Lower leg skin (tissue), 4 donors: ENCODE results near the gene PLXNC1. TPM values are rescaled to one million over a fixed set of nuclear protein-coding genes. Genes with fewer than 3 reads are reported as not detected.

Experiments used
- DNase-seq, 2 donors: peaks; one replicate each; pipeline ENCODE4 v3.0.0-alpha.2; 2019; ENCODE audit warnings: low spot score in 2 of 2
- H3K4me3 ChIP-seq: fragments of 200-600 bp; sonication (generic); 2 replicates; pipeline ENCODE4 v1.5.1; 2017; ENCODE audit warnings: mild to moderate bottlenecking, low read depth; ENCODE audit not compliant: poor library complexity, severe bottlenecking
- CTCF ChIP-seq, 3 donors: fragments of 450-650 bp; IDR thresholded peaks; one replicate each; pipeline ENCODE4 v1.5.1; 2016; ENCODE audit warnings: antibody characterized with exemption in 3 of 3, mild to moderate bottlenecking in 3 of 3, moderate library complexity in 2 of 3
- POLR2A ChIP-seq, 2 donors: fragments of 450-650 bp; IDR thresholded peaks; one replicate each; pipeline ENCODE4 v1.6.1; 2016 to 2017; ENCODE audit warnings: antibody characterized with exemption in 2 of 2, mild to moderate bottlenecking in 1 of 2, moderate library complexity in 1 of 2
- WGBS, 2 donors: methylation state at CpG; one replicate each; pipeline ENCODE4 v1.1.5; 2018; 5-methylcytosine and 5-hydroxymethylcytosine counted together
- intact Hi-C: fragments of 100-400 bp; cut with DNase I; formaldehyde crosslinking; loops from one replicate; pipeline ENCODE4 v1.15.0; 2023; ENCODE audit warnings: low total_unique reads
- total RNA-seq, 4 donors: library from RNA; depleted of rRNA; stranded (reverse); fragments of >200 nt; gene quantifications; one replicate each; pipeline ENCODE4 v1.1.0, GENCODE V29; 2016

The PLXNC1 gene
- total RNA-seq, 4 donors from 2014 or later: 7.6 to 10.8 (median 8.2) TPM

GRCh38 chr12:94245631-94246383 is 97.4 kb downstream of the PLXNC1 start:
- intact Hi-C loops: no loop called here
- WGBS, 2 donors: 78 to 85% methylated on average over 12 of the region's 12 CpGs
- no peak overlapping the region for H3K4me3 ChIP-seq
- TF ChIP-seq POLR2A (IDR thresholded peaks at IDR 0.05) (no peak), CTCF (IDR thresholded peaks at IDR 0.05) (no peak)
- no peak for DNase-seq

GRCh38 chr12:94247246-94247645 is 98.9 kb downstream of the PLXNC1 start:
- intact Hi-C loops: no loop called here
- no peak overlapping the region for H3K4me3 ChIP-seq
- 54 to 63% methylated on average over 2 of the region's 2 CpGs for WGBS, 2 donors
- DNase-seq: no peak
- no peak for TF ChIP-seq CTCF (IDR thresholded peaks at IDR 0.05)
- no peak for TF ChIP-seq POLR2A (IDR thresholded peaks at IDR 0.05)

GRCh38 chr12:94248582-94248981 is 100.2 kb downstream of the PLXNC1 start:
- TF ChIP-seq POLR2A (IDR thresholded peaks at IDR 0.05) (no peak), CTCF (IDR thresholded peaks at IDR 0.05) (no peak)
- no peak for DNase-seq
- H3K4me3 ChIP-seq: no peak overlapping the region
- intact Hi-C loops: no loop called here
- WGBS, 2 donors: 89 to 91% methylated on average over 7 of the region's 7 CpGs

- intact Hi-C loops: no loop called here
- TF ChIP-seq CTCF (IDR thresholded peaks at IDR 0.05): no peak
- TF ChIP-seq POLR2A (IDR thresholded peaks at IDR 0.05): no peak
- no peak overlapping the region for H3K4me3 ChIP-seq
- 83 to 85% methylated on average over 4 of the region's 4 CpGs for WGBS, 2 donors
- DNase-seq: no peak
Observed at GRCh38 chr12:94250130-94250529, 101.8 kb downstream of the PLXNC1 start.

GRCh38 chr12:94254270-94254669 is 105.9 kb downstream of the PLXNC1 start:
- no peak for DNase-seq
- H3K4me3 ChIP-seq: no peak overlapping the region
- intact Hi-C loops: no loop called here
- 66 to 70% methylated on average over 4 of the region's 4 CpGs for WGBS, 2 donors
- TF ChIP-seq POLR2A (IDR thresholded peaks at IDR 0.05) (no peak), CTCF (IDR thresholded peaks at IDR 0.05) (no peak)

- no peak for DNase-seq
- TF ChIP-seq POLR2A (IDR thresholded peaks at IDR 0.05) (no peak), CTCF (IDR thresholded peaks at IDR 0.05) (no peak)
- 61 to 75% methylated on average over 3 of the region's 3 CpGs for WGBS, 2 donors
- H3K4me3 ChIP-seq: no peak overlapping the region
- intact Hi-C loops: no loop called here
Observed at GRCh38 chr12:94255006-94255405, 106.6 kb downstream of the PLXNC1 start.
